IMR-90 (cell line): ENCODE results near the gene EGF. TPM values are rescaled to one million over a fixed set of nuclear protein-coding genes. Genes with fewer than 3 reads are reported as not detected.

Experiments used
- ATAC-seq: fragments of 200-7000 bp; cut with Tn5 transposase; 2 replicates; pipeline ENCODE4 v1.9.1; 2020; ENCODE audit warnings: low read depth, mild to moderate bottlenecking, moderate library complexity
- BruUV-seq: library from RNA; stranded (reverse); fragments of 400-500 nt; replicated peaks from 2 replicates; lab custom pipeline; 2021; lab: Mats Ljungman, UMichigan
- CTCF ChIA-PET: fragments of 300-600 bp; formaldehyde crosslinking; extraction: SDS; loops from one replicate; lab custom pipeline; 2021; ENCODE audit warnings: antibody characterized with exemption; lab: Yijun Ruan, JAX
- POLR2A ChIA-PET: fragments of 300-600 bp; sonication (Branson Sonifier 250); formaldehyde crosslinking; loops from one replicate; lab custom pipeline; 2022; ENCODE audit warnings: antibody characterized with exemption; ENCODE audit not compliant: unreplicated experiment; lab: Charles Lee
- DNase-seq: peaks from one replicate; pipeline ENCODE4 v3.0.0; 2013
- H2AFZ ChIP-seq: replicated peaks from 2 replicates; pipeline ENCODE3; 2013; ENCODE audit warnings: low read length, mild to moderate bottlenecking; ENCODE audit not compliant: poor library complexity
- H2AK5ac ChIP-seq: 2 replicates; pipeline ENCODE4 v1.6.1; 2013; ENCODE audit warnings: low read depth, low read length, inconsistent platforms
- H2AK9ac ChIP-seq: replicated peaks from 2 replicates; pipeline ENCODE3; 2013; ENCODE audit warnings: mild to moderate bottlenecking, low read depth, low read length, moderate library complexity; ENCODE audit not compliant: poor library complexity
- H2BK120ac ChIP-seq: 2 replicates; pipeline ENCODE4 v1.6.1; 2013; ENCODE audit warnings: low read depth, low read length, inconsistent platforms
- H2BK15ac ChIP-seq: 3 replicates; pipeline ENCODE4 v1.6.1; 2013; ENCODE audit warnings: low read depth, low read length, inconsistent platforms
- H2BK20ac ChIP-seq: 2 replicates; pipeline ENCODE4 v1.6.1; 2013; ENCODE audit warnings: low read depth, mild to moderate bottlenecking, inconsistent platforms, low read length, moderate library complexity
- H2BK5ac ChIP-seq: 2 replicates; pipeline ENCODE4 v1.6.1; 2013; ENCODE audit warnings: mild to moderate bottlenecking, low read depth, low read length, inconsistent platforms; ENCODE audit not compliant: poor library complexity, severe bottlenecking
- H3K14ac ChIP-seq: replicated peaks from 2 replicates; pipeline ENCODE4 v1.6.1; 2013; ENCODE audit warnings: low read depth, low read length, inconsistent platforms
- H3K18ac ChIP-seq: 2 replicates; pipeline ENCODE4 v1.6.1; 2013; ENCODE audit warnings: low read depth, low read length, control low read depth
- H3K23ac ChIP-seq: 2 replicates; pipeline ENCODE4 v1.6.1; 2013; ENCODE audit warnings: low read depth, low read length, inconsistent platforms
- H3K27ac ChIP-seq: 2 replicates; pipeline ENCODE4 v1.5.1; 2013; ENCODE audit warnings: mild to moderate bottlenecking, control low read depth, low read length; ENCODE audit not compliant: insufficient read depth
- H3K27me3 ChIP-seq: 2 replicates; pipeline ENCODE4 v1.6.1; 2013; ENCODE audit warnings: low read length; ENCODE audit not compliant: control insufficient read depth, insufficient read depth
- H3K36me3 ChIP-seq: 2 replicates; pipeline ENCODE4 v1.6.1; 2013; ENCODE audit warnings: low read length, mixed read lengths; ENCODE audit not compliant: control insufficient read depth, insufficient read depth
- H3K4ac ChIP-seq: 2 replicates; pipeline ENCODE4 v1.6.1; 2013; ENCODE audit warnings: low read depth, low read length, inconsistent platforms
- H3K4me1 ChIP-seq: 2 replicates; pipeline ENCODE4 v1.6.1; 2013; ENCODE audit warnings: low read length, mixed read lengths; ENCODE audit not compliant: control insufficient read depth, insufficient read depth
- H3K4me2 ChIP-seq: 2 replicates; pipeline ENCODE4 v1.6.1; 2013; ENCODE audit warnings: low read depth, mild to moderate bottlenecking, control low read depth, low read length, moderate library complexity
- H3K4me3 ChIP-seq: 2 replicates; pipeline ENCODE4 v1.5.1; 2013; ENCODE audit warnings: low read depth, mild to moderate bottlenecking, control low read depth, low read length, moderate library complexity; ENCODE audit not compliant: insufficient read depth
- H3K56ac ChIP-seq: 2 replicates; pipeline ENCODE4 v1.6.1; 2013; ENCODE audit warnings: low read length, inconsistent platforms; ENCODE audit not compliant: insufficient read depth; ENCODE audit errors: extremely low read depth
- H3K79me1 ChIP-seq, 2 experiments: 2 replicates each; pipeline ENCODE4 v1.6.1; 2013; ENCODE audit warnings: low read length in 2 of 2, inconsistent platforms in 1 of 2, low read depth in 1 of 2
- H3K9ac ChIP-seq: 2 replicates; pipeline ENCODE4 v1.6.1; 2013; ENCODE audit warnings: low read depth, low read length, control low read depth
- H3K9me1 ChIP-seq: 2 replicates; pipeline ENCODE4 v1.6.1; 2013; ENCODE audit warnings: low read length, inconsistent platforms; ENCODE audit not compliant: insufficient read depth
- H3K9me3 ChIP-seq: 2 replicates; pipeline ENCODE4 v1.6.1; 2013; ENCODE audit warnings: low read length; ENCODE audit not compliant: control insufficient read depth, insufficient read depth
- H4K20me1 ChIP-seq: 2 replicates; pipeline ENCODE4 v1.6.1; 2013; ENCODE audit warnings: low read length, inconsistent platforms; ENCODE audit not compliant: insufficient read depth
- H4K5ac ChIP-seq: 2 replicates; pipeline ENCODE4 v1.6.1; 2013; ENCODE audit warnings: mild to moderate bottlenecking, low read depth, low read length, control low read depth
- H4K8ac ChIP-seq, 2 experiments: 2 replicates each; pipeline ENCODE4 v1.6.1; 2013; ENCODE audit warnings: low read depth in 2 of 2, low read length in 2 of 2, control low read depth in 1 of 2, inconsistent platforms in 1 of 2
- H4K91ac ChIP-seq: 2 replicates; pipeline ENCODE4 v1.6.1; 2013; ENCODE audit warnings: low read depth, low read length, inconsistent platforms; ENCODE audit not compliant: insufficient read depth
- BHLHE40 ChIP-seq: fragments of 150-350 bp; IDR thresholded peaks from 2 replicates; pipeline ENCODE4 v1.6.1; 2016; ENCODE audit warnings: mild to moderate bottlenecking, low read depth, low read length
- CEBPB ChIP-seq: IDR thresholded peaks from 2 replicates; pipeline ENCODE4 v1.6.1; 2012; ENCODE audit warnings: low read depth, low read length, improper control_type of control experiment
- CHD1 ChIP-seq: IDR thresholded peaks from 2 replicates; pipeline ENCODE4 v1.6.1; 2012; ENCODE audit warnings: low read depth, low read length, improper control_type of control experiment
- FOS ChIP-seq: fragments of 150-350 bp; IDR thresholded peaks from 2 replicates; pipeline ENCODE4 v1.6.1; 2016; ENCODE audit warnings: low read depth, low read length
- MAZ ChIP-seq: IDR thresholded peaks from 2 replicates; pipeline ENCODE4 v1.6.1; 2012; ENCODE audit warnings: low read depth, mild to moderate bottlenecking, low read length, improper control_type of control experiment, moderate library complexity, borderline replicate concordance
- MXI1 ChIP-seq: IDR thresholded peaks from 2 replicates; pipeline ENCODE4 v1.6.1; 2012; ENCODE audit warnings: low read depth, mild to moderate bottlenecking, low read length, moderate library complexity, borderline replicate concordance
- POLR2A ChIP-seq: IDR thresholded peaks from 2 replicates; pipeline ENCODE4 v1.6.1; 2012; ENCODE audit warnings: mild to moderate bottlenecking, low read depth, low read length
- RAD21 ChIP-seq: IDR thresholded peaks from 2 replicates; pipeline ENCODE4 v1.6.1; 2012; ENCODE audit warnings: low read length, improper control_type of control experiment
- RCOR1 ChIP-seq: IDR thresholded peaks from 2 replicates; pipeline ENCODE4 v1.6.1; 2012; ENCODE audit warnings: mild to moderate bottlenecking, low read length, improper control_type of control experiment; ENCODE audit not compliant: insufficient replicate concordance
- WGBS, 2 experiments: methylation state at CpG; one replicate each; pipeline versions ENCODE4 v1.1.5 to v1.1.7; 2013; ENCODE audit warnings: missing lambda C conversion rate in 2 of 2; ENCODE audit not compliant: insufficient read length in 1 of 2; ENCODE audit errors: extremely low coverage in 2 of 2; 5-methylcytosine and 5-hydroxymethylcytosine counted together
- dilution Hi-C: fragments of 300-500 bp; cut with HindIII; formaldehyde crosslinking; loops from one replicate; pipeline ENCODE4 v1.14.3; 2018; ENCODE audit warnings: low sequenced_read_pairs; ENCODE audit not compliant: unreplicated experiment
- in situ Hi-C: fragments of 300-500 bp; cut with MboI; formaldehyde crosslinking; loops from 3 replicates; pipeline ENCODE4 v1.14.3; 2019; ENCODE audit warnings: low sequenced_read_pairs, inconsistent platforms, mixed read lengths
- intact Hi-C: fragments of 100-400 bp; cut with micrococcal nuclease; formaldehyde crosslinking; loops from 2 replicates; pipeline ENCODE4 v1.10.0; 2022
- polyA plus RNA-seq, 3 experiments: library from polyadenylated mRNA; depleted of rRNA; stranded (reverse); fragments of >200 nt; gene quantifications; 2 replicates each; pipeline ENCODE4 v1.2.3, GENCODE V29; 2012; ENCODE audit warnings: low replicate concordance in 1 of 3
- total RNA-seq: library from RNA; depleted of rRNA; stranded (reverse); fragments of >200 nt; gene quantifications from 2 replicates; pipeline ENCODE4 v1.2.3, GENCODE V29; 2012
- TF ChIP-seq, protein P1 (sequence below): fragments of 150-350 bp; IDR thresholded peaks from 2 replicates; pipeline ENCODE4 v1.6.1; 2016; ENCODE audit warnings: low read depth, mild to moderate bottlenecking, low read length, moderate library complexity, borderline replicate concordance
- TF ChIP-seq, protein P2 (sequence below): conservative IDR thresholded peaks from 2 replicates; pipeline ENCODE4 v1.5.1; 2012; ENCODE audit warnings: mild to moderate bottlenecking, low read depth, low read length, improper control_type of control experiment

Gene EGF
- total and polyA plus RNA-seq, 2 of the 4 experiments (the other 2 are of a cell fraction): 1.7 to 2.2 TPM

- in situ Hi-C loops (no loop called here), dilution Hi-C loops (no loop called here), intact Hi-C loops (loop anchor here (10.0 kb wide), 1 partner anchor 1385 kb away; no protein-coding TSS in a partner anchor)
- no peak overlapping the region for H2AFZ ChIP-seq
- TF ChIP-seq FOS: no peak
- TF ChIP-seq, protein P1, sequence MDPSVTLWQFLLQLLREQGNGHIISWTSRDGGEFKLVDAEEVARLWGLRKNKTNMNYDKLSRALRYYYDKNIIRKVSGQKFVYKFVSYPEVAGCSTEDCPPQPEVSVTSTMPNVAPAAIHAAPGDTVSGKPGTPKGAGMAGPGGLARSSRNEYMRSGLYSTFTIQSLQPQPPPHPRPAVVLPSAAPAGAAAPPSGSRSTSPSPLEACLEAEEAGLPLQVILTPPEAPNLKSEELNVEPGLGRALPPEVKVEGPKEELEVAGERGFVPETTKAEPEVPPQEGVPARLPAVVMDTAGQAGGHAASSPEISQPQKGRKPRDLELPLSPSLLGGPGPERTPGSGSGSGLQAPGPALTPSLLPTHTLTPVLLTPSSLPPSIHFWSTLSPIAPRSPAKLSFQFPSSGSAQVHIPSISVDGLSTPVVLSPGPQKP: no peak
- no peak for TF ChIP-seq RCOR1
- no peak for TF ChIP-seq CEBPB
- no peak for TF ChIP-seq CHD1
- no peak for TF ChIP-seq POLR2A
- TF ChIP-seq, protein P2, sequence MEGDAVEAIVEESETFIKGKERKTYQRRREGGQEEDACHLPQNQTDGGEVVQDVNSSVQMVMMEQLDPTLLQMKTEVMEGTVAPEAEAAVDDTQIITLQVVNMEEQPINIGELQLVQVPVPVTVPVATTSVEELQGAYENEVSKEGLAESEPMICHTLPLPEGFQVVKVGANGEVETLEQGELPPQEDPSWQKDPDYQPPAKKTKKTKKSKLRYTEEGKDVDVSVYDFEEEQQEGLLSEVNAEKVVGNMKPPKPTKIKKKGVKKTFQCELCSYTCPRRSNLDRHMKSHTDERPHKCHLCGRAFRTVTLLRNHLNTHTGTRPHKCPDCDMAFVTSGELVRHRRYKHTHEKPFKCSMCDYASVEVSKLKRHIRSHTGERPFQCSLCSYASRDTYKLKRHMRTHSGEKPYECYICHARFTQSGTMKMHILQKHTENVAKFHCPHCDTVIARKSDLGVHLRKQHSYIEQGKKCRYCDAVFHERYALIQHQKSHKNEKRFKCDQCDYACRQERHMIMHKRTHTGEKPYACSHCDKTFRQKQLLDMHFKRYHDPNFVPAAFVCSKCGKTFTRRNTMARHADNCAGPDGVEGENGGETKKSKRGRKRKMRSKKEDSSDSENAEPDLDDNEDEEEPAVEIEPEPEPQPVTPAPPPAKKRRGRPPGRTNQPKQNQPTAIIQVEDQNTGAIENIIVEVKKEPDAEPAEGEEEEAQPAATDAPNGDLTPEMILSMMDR: no peak
- no peak for TF ChIP-seq RAD21
- TF ChIP-seq BHLHE40: no peak
- no peak for TF ChIP-seq MAZ
- no peak for TF ChIP-seq MXI1
- H2BK5ac ChIP-seq: no peak overlapping the region
- H3K27ac ChIP-seq: no peak overlapping the region
- H3K79me1 ChIP-seq: no peaks in the 10 kb centered on the region
- no peaks in the 10 kb centered on the region for H3K27me3 ChIP-seq
- ATAC-seq (no peak), DNase-seq (no peak)
- no peak overlapping the region for H2BK120ac ChIP-seq
- no peak overlapping the region for H3K9ac ChIP-seq
- H3K4me2 ChIP-seq: no peak overlapping the region
- H4K20me1 ChIP-seq: no peaks in the 10 kb centered on the region
- no peak overlapping the region for H4K91ac ChIP-seq
- H4K5ac ChIP-seq: no peak overlapping the region
- H3K56ac ChIP-seq: no peak overlapping the region
- H4K8ac ChIP-seq: no peak overlapping the region
- H2AK9ac ChIP-seq: no peak overlapping the region
- no peak overlapping the region for H3K4me3 ChIP-seq
- no peak overlapping the region for H3K23ac ChIP-seq
- ChIA-PET POLR2A (no interaction called here), CTCF (no interaction called here)
- H2BK20ac ChIP-seq: no peak overlapping the region
- H3K9me1 ChIP-seq: no peaks in the 10 kb centered on the region
- no peak overlapping the region for H3K4ac ChIP-seq
- no peaks in the 10 kb centered on the region for H3K9me3 ChIP-seq
- H3K36me3 ChIP-seq: no peaks in the 10 kb centered on the region
- no peak overlapping the region for H2AK5ac ChIP-seq
- H3K18ac ChIP-seq: no peak overlapping the region
- no peak overlapping the region for H2BK15ac ChIP-seq
- H3K4me1 ChIP-seq: no peaks in the 10 kb centered on the region
- H3K14ac ChIP-seq: no peak overlapping the region
- WGBS, 2 experiments: no CpG with 5 or more reads among the region's 6 CpGs
- BruUV-seq: no TSS peak
These were observed 76.9 kb downstream of the EGF start for GRCh38 chr4:109989618-109990017.
